DMS153 treated with DMSO at 0.1 percent for 48 hours (cell line): ENCODE data around the gene JHY.

ENCODE experiments used
- DNase-seq: peaks from one replicate; lab custom pipeline; 2025; ENCODE audit not compliant: unreplicated experiment; lab: John Stamatoyannopoulos, UW

Gene JHY

DNA sequence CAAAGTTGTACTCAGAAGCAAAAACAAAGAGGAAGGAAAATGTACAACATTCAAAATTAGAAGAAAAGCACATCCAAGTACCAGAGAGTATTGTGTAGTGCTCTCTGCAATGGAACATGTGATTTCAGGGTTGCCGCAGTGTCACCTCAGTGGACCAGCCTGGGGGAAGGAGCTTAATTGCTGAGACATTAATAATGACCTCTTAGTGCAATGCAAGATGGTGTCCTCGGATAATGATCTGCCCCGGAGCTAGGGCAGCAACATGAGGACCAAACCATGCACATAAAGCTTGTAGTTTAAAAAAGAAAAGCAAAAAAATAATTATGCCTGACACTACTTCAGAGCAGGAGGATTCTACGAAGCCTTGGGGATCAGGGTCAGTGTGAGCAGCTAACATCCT is 11.3 kb upstream of the JHY start:
- DNase-seq, result no peak

DNA sequence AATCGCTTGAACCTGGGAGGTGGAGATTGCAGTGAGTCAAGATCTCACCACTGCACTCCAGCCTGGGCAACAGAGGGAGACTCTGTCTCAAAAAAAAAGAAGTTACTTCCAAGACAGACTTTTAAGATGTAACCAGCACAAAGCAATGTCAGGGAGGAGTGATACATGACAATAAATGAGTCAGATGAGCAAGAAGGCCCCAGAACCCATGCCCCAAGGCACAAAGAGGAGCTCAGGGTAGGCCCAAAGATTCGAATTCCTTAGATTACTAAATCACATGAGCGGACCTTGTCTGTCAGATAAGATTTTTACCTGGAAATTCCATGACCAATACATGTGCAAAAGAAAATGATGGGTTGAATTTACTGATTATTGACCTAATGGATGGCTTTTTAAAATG is 10.5 kb upstream of the JHY start:
- DNase-seq, result no peak

DNA sequence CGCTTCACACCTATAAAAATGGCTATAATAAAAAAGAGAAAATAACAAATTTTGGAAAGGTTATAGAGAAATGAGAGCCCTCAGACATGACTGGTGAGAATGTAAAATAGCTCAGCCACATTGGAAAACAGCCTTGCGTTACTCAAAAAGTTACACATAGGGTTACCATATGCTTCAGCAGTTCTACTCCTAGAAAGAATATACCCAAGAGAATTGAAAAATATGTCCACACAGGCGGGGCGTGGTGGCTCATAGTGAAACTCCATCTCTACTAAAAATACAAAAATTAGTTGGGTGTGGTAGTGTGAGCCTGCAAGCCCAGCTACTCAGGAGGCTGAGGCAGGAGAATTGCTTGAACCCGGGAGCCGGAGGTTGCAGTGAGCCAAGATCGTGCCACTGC is 7.6 kb upstream of the JHY start:
- no peak for DNase-seq

DNA sequence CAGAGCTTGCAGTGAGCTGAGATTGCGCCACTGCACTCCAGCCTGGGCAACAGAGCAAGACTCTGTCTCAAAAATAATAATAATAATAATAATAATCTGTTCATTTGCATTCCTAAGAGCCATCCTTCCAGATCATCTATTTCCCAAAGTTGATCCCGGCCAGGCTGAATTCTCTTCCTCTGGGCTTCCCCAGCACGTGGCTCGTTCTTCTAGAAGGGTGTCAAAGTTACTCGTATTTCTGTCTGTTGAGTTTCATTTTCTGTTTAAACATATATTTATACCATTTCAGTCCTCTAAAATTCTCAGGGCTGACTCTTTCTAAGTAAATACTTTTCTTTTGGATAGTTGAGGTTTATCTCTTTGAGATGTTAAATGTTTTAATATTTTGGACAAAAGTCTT is 4.8 kb upstream of the JHY start:
- DNase-seq, result no peak

DNA sequence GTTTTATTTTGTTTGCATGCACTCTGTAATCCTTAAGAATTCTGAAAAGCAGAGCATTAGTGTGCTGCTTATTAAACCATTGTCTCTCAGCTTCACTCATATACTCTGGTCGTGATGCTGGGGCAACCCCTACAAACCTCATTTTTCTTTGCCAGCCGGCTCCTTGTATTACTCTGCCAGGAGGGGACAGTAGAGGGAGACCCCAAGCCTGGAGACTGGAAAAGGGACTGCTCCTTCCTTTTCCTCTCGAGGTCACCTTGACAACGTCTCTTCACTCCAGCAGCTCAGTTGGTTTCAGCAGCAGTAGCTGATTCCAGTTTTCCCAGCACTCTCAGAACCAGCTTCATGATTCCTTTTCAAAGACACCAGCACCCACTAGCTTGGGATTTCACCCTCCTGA is 2.8 kb upstream of the JHY start:
- DNase-seq, result no peak

DNA sequence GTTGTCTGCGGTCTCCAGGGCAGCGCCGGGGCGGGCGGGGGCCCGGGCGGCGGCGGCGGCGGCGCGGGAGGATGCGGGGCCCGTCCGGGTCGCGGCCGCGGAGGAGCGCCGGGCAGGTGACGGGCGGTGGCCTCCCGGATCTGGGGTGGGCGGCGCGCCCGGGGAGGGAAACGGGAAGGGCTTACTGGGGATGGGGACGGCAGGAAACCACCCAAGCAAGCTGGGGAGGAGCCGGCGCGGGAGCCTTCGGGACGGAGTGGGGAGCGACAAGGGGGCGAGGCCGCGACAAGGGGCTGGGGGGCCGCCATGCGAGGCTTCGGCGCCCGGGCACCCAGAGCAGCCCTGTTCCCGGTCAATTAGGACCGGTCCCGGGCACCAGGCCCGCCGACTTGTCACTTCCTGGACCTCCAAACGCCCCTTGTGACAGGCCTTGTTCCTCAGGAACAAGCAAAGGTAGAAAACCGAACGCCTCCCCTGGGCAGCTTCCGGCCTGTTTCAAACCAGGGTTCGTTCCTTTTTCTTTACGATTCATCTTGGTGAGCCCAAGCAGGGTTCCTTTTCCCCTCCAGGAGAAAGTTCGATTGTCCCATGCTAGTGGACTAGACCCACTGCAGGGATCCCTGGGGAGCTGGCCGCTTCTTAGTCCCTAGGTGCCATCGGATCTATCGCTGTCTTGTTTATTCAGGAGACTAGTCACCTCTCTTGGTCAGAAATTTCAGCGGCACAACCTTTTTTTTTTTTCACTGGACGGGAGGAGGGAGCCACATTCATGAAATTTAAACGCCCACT is 492 bp downstream of the JHY start:
- DNase-seq, result peak; percentile 35

DNA sequence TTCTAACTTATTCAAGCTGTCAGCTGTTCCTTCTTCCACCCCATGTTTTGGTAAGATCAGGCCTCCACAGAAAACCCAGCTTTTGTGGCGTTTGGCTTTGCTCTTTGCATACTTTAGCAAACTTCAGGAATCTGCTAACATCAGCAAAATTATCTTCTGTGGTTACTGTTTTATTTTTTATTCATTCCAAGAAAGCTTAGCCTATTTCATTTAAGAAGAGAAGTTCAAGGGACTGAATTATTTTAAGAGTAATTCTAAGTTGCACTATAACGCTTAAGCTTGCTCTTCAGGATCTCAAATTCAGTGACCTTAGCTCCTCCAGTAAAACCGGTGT is 1.1 kb downstream of the JHY start:
- DNase-seq, result no peak

DNA sequence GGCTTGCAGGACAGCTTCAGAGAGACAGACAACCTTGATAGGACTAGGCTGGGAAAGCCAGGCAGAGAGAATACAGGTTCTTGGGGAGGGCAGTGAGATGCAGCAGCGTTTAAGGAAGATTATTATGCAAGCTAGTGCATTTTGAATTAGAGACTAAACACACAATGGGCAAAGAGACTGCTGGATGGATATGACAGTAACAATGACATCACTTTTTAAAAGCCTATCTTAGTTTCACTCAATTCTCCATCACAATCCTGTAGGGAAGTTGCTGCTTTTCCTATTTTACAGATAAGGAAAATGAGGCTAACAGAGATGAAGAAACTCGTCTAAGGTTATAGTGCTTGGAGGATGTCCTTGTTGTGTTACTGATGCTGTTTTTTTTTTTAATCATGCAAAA is 5.6 kb downstream of the JHY start:
- DNase-seq, result no peak

DNA sequence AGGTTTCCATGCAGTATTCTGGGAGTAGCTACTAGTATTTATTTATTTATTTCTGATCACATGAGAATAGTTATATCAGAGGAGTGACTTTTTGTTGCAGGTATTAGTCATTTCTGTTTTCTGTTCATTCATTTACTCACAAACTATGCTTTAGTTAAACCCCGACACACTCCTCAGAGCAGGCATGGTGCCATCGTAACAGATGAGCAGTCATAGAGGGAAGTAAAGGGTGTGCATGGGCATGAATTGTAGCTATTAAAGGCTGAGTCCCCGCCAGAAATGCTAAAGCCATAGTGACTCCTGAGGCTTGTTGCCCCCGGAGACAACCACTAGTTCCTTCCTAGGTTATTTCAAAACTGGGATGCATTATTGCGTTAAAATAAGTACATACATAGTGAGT is 10.6 kb downstream of the JHY start:
- no peak for DNase-seq

DNA sequence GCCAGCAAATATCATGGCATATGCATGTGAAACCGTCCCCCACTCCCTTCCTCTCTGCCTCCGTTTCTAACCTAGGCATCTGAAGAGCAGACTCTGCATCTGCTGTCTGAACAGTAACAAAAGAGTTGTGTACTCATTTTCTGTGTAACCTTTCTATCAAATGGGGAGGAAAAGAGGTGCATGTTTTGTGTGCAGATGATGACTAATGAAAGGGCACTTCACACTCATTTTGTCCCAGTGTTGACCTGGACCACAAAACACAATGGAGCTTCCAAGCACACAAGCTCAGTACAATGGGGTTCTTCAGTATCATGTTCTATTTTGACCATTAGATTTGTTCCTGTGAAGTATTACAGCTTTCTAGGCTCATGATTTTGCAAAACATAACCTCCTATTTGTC is 13.0 kb downstream of the JHY start:
- DNase-seq, result peak; percentile 96

DNA sequence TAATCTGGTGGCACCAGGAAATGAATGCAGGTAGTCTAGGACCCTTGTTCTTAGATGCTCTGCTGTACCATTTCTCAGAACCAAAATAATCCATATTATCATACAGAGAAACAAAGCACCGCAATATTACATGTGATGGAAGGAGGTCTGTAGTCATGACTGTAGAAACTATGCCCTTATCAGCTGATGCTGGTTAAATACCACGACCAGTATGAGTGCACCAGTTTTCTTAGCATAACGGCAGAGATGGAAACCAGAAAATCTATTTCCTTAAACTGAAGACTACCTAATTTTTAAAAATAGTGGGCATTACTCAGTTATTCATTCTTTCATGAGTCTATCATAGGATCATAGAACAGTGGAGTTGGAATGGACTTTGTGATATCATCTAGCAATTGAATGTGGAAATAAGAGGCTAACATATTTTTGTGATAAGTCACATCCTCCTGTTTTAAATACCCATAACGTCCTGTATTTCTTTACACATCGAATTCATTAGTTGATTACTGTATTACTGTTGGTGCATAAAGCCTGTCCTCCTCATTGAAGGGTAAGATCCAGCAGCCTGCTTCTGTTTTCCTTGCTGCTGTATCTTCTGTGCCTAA is 15.1 kb downstream of the JHY start:
- DNase-seq, result no peak

DNA sequence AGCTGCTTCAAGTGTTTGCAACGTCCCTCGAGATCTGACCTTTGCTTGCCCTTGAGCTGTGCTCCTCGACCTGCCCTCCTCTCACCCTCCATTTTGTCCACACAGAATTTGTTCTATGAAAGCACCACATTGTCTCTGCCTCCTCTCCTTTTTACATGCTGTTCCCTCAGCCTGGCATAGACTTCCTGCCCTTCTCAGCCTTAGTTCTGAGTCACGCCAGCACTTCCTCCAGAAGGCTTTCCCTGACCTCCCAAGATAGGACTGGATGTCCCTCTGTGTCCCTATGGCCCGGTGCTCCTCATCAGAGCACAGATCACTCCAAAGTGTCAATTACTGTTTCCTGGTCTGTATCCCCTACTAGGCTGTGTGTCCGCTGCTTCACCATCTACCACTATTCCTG is 16.2 kb downstream of the JHY start:
- DNase-seq, result no peak

DNA sequence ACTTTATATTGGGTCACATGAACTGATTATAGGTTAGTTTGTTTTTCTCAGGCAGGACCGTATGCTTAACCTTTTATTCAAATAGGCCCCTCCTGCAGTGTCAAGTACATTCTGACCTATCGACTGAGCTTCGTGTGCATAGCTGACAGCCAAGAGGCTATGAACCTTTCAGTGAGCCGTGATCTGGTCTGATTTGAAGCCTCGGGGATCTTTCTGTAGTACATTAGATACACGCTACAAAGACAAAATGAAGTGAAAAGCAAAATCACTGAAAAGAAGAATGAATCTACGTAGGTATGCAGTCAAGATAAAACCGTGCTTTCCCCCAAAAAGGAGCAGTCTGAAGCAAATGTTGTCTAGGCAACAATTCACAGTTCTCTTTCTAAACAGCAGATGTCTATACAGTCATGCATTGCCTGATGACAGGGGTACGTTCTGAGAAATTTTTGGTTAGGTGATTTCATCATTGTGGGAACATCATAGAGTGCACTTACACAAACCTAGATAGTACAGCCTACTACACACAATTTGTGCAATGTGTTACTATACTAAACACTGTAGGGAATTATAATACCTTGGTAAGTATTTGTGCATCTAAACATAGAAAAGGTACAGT is 18.1 kb downstream of the JHY start:
- peak; percentile 44 for DNase-seq

DNA sequence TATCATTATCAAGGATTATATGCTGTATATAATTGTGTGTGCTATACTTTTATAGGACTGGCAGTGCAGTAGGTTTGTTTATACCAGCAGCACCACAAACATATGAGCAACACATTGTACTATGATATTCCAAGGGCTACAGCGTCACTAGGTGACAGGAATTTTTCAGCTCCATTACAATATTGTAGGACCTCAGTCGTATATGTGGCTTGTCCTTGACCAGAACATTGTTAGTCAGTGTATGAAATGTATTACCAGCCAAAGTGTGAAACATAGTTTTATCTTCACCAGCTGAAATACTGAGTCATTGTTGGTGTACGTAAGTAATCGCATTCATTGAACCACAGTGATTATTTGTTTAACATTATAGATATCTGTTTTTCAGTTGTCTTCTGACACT is 20.4 kb downstream of the JHY start:
- no peak for DNase-seq

DNA sequence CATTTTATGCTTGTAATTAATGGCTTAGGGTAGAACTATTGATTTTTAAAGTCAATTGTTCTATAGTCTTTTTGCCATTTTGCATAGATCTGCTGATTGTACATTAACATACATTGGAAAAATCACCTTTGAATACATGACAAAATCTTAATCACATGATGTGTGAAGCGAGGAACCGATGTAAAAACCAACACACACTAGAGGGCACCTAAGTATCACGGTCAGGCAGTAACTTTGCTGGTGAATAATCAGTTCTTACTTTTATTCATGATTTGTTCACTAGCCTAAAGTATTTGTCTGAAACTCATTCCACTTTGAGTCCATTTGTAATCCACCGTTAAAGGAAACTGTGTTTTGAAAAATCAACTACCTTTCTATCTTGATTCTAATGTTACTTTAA is 28.2 kb downstream of the JHY start:
- DNase-seq, result peak; percentile 11

DNA sequence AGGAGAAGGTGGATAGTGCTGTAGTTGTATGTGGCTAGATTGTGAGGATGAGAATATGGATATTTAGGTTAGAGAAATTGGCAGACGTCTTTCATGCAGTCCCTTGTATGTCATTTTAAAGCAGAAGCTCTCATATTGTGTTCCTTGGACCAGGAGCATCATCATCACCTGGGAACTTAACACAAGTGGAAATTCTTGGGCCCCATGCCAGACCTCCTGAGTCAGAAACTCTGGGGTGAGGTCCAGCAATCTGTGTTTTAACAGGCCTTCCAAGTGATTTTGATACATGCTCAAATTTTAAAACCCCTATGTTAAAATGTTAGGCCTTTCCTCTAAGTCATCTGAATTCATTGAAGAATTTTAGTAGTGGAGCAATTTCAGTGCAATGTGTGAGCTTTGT is 34.8 kb downstream of the JHY start:
- no peak for DNase-seq

DNA sequence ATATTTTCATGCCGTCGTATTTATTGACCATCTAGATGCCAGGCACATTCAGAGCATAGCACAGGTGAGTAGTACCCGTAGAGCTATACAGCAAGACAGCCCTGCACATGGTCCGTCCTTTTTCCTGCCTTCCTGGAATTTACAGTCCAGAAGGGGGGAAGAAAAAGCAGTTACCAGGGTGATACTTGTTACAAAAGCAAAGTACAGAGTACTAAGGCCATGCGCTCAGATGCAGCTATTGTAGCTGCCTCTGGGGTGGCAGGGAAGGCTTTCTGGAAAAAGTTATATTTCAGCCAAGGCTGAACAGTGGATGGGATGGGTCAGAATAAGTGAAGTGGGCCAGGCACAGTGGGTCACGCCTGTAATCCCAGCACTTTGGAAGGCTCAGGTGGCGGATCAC is 36.2 kb downstream of the JHY start:
- no peak for DNase-seq

DNA sequence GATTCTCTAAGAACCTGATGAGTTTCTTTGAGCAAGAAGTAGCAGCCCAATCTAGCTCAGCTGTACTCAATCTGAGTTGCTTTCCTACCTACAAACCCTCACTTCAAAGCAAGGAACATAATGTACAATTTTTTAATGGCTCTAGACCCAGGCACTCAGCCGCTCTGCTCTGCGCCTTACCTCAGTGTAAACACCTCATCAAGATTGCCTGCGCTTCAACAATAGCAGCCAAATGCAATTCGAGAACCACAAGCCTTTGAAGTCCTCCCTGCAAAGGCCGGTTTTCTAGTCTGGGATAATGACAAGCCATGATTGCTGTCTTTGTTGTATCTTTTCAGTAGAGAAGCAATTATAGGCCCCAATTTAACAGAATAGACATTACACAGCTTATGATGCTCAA is 38.0 kb downstream of the JHY start:
- peak; percentile 84 for DNase-seq

DNA sequence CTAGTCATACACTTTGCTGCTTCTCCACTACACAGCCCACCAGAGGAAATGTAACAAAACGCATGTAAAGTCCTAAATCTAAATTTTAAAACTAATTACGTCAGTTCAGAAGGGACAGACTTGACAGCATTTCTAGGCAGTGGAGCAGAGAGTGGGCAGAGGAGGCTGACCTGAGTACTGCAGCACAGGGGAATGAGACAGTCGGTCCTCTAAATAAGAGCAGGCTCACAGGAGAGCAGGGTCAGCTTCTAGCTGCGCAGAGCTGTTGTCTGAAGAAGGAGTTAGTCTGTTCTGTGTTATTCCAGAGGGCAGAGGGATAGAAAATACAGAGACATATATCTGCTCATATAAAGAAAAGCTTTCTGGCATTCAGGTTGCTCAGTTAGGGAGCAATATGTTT is 40.3 kb downstream of the JHY start:
- DNase-seq, result no peak

DNA sequence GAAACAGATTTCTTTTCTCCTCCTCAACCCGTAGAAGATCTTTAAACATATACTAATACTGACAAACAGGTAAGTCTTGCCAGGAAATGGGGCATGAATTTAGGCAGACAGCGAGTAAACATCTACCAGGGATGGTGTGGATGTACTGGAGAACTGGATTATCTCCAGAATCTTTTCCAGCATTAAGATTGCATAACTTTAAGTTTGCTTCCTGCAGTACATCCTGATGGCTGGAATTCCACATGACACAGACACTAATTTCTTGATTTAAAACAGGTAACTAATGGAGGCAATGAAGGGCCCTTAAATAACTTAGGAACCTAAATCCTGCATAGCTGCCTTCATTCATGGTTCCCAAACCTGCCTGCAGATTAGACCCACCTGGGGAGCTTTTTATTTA is 40.7 kb downstream of the JHY start:
- DNase-seq, result no peak

DNA sequence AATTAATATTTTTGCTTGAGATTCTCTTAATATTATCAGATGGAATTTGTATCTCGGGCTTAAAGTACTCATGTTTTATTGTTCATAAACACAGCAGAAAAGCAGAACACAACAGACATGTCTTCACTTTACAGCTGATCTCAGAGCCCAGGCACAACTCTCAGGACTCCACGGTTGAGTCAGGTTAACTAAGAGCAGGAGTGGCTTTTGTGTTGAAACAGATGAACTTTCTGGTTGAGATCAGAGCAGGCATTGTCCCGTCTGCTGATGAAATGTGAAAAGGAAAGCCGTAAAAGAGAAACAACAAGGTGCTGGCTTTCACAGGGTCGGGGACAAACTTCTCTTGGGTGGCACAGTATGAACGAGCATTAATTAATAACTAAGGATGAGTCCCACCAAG is 49.0 kb downstream of the JHY start:
- DNase-seq, result no peak

DNA sequence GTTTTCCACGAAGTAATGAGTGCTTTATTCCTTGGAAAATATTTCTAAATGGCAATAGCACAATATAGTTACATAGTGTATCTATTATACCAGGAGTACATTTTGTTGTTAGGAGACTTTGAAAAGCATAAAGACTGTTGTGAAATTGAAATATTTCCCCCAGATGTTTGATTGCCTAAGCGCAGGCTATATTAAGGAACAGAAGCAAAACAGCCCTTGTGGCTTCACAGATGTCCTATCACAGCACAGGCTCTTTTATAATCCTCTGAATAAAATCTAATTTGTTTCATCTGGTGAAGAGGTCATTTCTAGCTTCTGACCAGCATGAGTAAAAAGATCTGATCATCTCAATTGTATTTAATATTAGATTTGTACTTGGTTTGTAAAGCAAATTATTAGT is 50.9 kb downstream of the JHY start:
- no peak for DNase-seq

DNA sequence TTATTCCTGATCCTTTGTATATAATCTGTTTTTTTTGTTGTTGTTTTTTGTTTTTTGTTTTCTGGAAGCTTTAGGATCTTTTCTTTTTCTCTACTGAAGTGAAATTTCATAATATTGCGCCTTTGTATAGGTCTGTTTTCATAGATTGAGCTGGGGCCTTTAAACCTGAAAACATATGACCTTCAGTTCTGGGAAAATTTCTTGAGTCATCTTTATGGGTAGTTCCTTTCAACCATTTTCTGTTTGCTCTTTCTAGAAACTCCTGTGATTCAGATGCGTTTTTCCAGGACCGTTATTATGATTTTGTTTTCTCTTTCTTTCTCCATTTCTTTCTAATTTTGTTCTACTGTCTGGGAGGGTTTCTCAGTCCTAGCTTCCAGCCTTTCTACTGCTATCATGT is 55.4 kb downstream of the JHY start:
- DNase-seq, result no peak
